Measurements from ENCODE around the gene OBSL1.

OBSL1 gene

DNA sequence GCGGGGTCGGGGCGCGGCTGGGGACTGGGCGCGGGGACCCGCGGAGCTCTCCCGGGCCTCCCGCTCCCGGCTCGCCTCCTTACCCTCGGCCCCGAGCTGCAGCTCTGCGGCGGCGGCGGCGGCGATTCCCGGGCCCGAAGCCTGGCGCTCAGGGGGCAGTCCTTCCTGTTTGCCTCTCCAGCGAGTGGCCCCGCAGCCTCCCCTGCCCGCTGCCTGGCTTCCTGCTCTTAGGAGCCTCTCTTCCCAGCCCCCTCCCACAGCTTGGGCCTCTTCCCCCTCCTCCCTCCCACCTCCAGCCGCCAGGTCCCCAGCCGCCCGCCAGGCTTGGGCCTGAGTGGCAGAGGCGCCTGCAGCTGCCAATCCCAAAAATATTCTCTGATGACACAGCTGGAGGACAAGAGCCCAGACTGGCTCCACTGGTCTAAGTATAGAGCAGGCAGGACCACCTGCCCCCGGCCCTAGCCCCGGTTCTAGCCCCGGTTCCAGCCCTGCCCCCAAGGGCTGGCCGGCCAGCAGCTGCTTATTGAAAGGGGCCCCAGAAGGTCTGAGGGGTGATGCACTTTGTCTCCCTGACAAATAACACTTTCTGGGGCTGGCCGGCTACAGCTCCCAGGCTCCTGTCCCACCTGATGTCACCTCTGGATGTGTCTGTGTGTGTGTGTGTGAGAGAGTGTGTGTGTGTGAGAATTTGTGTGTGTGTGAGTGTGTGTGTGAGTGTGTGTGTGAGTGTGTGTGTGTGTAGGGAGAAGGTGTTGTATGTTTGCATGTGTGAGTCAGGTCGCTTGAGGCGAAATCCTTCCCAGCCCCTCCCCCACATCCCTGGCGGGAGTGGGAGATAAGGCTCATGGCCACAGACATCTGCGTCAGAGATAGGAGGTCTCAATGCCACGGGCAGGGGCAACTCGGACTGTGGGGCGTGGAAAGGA is at the start of gene OBSL1:
OBSL1 (minus strand) TSS at position 229 of the 926 bp plus-strand sequence. CDS start 307 bp downstream, outside the sequence.
- peak; percentile 93 for DNase-seq (ENCODE audit: low spot score)

DNA sequence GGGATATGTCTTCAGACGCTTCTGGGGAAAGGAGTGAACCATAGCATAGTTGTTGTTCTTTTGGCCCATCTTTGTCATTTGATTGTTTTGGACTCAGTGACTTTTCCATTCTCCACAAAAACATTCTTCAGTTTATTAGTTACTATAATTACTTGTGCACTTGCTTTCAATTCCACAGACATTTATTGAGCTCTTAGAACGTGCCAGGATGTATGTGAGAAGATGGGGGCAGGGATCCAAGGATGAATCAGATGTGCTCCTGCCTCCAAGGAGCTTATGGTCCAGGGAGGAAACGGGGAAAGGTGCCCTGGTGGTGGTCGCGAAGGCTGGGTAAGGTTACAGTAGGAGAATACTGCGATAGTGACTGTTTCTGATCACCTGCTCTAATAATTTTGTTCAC is 49.2 kb upstream of the OBSL1 start:
- DNase-seq (ENCODE audit: low spot score): no peak

DNA sequence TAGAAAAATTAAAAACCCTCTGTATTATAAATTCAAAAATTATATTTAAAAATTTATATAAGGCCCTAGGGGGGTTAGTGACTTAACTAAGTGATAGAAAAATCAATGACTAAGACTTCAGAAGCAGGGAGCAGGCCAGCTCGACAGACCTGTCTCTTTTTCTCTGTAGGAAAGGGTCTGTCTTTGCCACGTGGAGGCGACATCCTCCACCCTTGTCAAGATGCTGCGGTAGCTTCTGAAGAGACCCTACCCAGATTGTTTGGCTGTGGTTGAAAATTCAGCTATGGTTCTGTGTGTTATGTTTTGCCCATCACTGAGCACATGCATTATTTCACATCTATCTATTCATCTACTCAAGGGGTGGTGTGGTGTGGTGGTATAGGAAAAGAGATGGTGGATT is 47.9 kb upstream of the OBSL1 start:
- no peak for DNase-seq (ENCODE audit: low spot score)

DNA sequence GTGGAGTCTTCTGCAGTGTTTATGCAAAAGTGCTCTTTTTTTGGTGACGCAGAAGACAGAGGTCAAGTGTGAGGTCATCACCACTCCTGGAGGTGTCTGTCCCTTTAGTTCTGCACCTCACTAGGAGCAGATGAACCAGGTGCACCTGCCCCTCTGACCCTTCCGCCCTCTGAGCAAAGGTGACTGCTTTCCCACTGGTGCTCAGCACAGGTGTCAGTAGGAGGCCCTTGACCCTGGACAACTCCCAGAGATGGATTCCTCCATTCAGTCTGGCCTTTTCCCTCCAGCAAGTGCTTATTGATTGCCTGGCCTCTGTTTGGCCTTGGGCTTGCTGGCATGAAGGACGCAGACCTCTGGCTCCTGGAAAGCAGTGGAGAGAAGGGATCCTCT is 47.4 kb upstream of the OBSL1 start:
- DNase-seq (ENCODE audit: low spot score): no peak

DNA sequence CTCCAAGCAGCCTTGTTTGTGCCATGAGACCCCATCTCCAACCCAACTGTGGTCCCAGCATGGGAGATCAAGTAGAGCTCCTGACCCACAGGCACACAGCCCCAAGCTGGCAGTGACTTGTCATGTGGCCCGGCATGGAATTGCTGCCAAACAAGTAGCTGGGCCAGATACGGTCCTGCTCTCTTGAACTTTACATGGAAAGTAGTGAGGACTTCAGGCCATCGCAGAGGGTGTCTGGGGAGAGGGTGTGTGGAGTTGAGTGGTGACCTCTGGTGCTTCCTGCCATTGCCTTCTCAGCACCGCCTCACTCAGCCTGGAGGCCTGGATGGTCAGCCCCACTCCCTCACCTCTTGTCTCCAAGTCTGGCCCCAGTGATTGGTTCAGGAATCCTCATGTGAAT is 45.2 kb upstream of the OBSL1 start:
- no peak for DNase-seq (ENCODE audit: low spot score)

DNA sequence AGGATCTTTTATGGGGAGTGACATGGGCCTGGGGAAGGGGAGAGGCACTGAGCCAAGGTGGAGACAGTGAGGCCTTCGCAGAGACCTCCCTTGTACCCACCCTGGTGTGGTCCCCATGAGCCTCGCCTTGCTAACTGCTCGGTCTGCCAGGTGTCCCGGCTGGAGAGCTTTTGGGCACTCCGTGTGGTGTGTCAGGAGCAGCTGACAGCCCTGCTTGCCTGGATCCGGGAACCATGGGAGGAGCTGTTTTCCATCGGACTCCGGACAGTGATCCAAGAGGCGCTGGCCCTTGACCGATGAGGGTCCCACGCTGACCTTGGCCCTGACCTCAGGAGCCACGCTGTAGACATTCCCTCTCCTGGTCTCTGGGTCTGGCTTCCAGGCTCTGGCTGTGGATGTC is 44.6 kb upstream of the OBSL1 start:
- DNase-seq (ENCODE audit: low spot score): no peak

DNA sequence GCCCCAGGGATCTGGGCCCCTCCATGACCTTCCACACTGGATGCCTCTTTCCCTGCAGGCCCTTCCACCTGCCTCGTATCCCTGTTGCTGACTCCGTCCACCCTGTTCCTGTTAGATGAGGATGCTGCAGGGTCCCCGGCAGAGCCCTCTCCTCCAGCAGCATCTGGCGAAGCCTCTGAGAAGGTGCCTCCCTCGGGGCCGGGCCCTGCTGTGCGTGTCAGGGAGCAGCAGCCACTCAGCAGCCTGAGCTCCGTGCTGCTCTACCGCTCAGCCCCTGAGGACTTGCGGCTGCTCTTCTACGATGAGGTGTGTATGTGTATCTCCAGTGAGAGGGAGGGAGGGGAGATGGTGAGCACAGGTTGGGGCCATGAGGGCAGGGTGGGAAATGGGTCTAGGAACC is 43.7 kb upstream of the OBSL1 start:
- DNase-seq (ENCODE audit: low spot score): no peak

DNA sequence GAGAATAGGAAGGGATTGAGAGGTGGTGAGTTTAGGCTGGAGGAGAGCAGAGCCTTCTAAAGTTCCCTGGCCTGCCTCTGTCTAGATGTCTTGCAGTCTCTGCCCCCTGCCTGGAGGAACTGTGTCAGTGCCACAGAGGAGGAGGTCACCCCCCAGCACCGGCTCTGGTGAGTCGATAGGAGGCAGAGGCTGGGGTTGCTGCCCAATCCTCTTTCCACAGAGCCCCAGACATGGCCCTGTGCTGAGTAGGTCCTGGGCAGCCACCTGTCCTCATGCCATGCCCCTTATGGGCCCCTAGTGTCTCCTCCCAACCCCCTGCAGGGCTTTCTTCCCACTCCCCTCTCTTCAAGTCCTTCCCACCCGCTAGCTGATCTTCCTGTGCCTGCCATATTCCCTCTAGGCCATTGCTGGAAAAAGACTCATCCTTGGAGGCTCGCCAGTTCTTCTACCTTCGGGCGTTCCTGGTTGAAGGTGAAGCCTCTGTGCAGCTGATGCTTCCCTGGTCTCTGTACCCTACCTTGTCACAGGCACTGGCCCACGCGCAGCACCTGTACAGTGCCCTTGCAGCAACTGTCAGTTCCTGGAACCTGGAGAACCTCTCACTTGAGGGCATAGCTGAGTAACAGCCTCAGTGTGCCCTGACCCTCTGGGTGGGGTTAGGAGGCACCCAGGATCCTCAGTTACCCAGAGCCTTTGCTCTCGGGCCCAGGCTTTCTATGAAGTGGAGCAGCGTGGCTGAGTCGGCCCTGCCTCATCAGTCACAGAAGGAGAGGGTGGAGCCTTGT is 42.9 kb upstream of the OBSL1 start:
- no peak for DNase-seq (ENCODE audit: low spot score)

DNA sequence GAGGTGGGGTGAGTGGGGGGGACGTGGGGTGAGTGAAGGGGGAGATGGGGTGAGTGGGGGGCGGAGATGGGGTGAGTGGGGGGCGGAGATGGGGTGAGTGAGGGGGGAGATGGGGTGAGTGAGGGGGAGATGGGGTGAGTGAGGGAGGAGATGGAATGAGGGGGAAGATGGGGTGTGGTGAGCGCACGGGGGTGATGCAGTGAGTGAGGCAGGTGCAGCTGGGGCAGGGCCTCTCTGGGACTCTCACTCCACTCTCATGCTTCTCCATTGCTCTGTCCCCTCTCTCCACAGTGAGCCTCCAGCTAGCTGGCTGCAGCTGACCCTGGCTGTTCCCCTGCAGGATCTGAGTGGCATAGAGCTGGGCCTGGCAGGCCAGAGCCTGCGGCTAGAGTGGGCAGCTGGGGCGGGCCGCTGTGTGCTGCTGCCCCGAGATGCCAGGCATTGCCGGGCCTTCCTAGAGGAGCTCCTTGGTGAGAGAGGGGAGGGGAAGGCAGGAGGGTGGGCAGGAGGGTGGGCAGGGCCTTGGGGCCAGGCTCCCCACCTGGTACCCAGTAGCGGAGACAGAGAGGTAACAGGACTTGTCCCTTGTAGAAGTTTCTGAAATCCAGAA is 42.2 kb upstream of the OBSL1 start:
- no peak for DNase-seq (ENCODE audit: low spot score)

DNA sequence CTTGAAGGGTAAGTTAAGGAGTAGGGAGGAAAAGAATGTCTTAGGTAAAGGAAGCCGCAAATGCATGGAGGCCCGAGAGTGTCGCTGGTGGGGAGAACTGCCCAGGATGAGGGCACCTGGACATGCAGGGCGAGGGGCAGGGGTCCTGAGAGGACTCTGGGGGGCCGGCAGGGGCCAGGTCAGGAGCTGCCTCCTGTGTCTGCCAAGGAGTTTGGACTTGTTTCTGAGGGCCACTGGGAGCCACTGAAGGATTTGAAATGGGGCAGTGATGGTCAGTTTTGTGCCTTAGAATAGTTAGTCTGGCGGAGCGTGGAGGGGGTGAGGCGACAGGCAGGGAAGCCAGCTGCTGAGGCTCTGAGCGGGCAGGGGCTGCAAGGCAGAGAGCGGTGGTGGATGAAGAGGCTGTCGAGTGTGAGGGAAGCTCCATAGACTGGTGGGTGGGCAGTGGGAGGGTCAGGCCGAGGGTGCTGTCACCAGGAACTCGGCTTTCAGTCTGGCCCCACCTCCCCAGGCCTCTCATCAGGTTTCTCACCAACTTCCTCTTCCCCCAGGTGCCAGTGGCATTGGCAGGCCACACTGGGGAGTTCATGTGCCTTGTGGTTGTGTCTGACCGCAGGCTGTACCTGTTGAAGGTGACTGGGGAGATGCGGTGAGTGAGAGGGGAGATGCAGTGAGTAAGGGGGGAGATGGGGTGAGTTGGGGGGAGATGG is 41.4 kb upstream of the OBSL1 start:
- no peak for DNase-seq (ENCODE audit: low spot score)

DNA sequence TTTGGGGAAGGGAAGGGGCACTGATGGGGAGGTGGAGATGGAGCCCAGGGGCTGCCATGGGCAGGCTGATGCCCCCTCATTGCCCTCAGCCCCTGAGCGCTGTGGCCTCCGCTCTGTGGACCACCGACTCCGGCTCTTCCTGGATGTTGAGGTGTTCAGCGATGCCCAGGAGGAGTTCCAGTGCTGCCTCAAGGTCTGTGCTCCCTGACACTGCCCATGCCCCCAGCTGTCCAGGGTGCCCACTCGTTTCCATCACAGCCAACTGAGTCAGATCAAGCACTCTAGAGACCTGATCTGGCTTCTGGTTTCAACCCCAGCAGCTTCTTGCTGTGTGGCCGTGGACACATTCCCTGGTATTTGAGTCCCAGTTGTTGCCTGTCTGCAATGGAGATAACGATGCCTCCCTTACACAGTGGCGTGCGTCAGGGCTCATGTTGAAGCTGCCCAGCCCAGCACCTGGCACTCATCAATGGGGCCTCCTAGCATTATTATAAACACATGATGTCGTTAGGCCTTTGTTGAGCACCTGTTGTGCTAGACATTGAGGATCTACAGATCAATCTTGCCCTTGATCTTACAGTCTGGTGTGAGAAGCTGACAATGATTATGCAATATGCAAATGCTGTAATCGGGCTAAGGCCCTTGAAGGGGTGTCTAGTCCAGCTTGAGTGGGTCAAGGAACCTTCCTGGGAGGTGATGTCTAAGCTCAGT is 40.7 kb upstream of the OBSL1 start:
- DNase-seq (ENCODE audit: low spot score): no peak

DNA sequence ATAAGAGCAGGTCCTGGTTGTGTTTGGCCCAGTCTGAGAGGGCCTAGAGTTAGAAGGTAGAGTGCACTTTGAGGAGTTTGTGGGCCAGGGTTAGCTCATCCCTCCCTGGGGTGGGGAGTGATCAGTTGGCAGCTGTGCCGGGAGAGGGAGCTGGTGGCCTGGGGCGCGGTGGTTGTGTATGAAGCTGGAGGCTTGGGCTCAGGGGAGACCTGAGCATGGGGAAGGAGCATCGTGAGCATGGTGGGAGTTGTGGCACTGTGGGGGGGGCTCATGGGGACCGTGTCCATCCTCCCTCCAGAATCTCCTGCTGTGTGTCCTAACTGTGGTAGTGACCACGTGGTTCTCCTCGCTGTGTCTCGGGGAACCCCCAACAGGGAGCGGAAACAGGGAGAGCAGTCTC is 40.0 kb upstream of the OBSL1 start:
- DNase-seq (ENCODE audit: low spot score): no peak

DNA sequence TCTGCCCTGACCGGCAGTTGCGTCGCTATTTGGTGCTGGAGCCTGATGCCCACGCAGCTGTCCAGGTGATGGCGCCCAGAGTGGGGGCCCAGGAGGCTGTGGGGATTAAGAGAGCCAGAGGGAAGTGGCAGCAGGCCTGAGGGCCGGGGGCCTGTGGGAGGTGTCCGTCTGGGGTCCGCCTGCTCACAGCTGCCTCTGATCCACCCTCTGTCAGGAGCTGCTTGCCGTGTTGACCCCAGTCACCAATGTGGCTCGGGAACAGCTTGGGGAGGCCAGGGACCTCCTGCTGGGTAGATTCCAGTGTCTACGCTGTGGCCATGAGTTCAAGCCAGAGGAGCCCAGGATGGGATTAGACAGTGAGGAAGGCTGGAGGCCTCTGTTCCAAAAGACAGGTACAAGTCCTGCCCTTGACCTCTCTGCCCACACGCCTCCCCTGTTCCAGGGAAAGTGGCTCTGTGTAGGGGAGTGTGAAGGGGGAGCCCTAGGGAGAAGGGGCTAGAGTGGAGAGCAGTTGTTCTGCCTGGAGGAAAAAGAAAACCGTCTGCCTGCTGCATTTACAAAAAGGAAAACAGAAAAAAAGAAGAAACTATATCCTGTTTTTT is 37.9 kb upstream of the OBSL1 start:
- no peak for DNase-seq (ENCODE audit: low spot score)

DNA sequence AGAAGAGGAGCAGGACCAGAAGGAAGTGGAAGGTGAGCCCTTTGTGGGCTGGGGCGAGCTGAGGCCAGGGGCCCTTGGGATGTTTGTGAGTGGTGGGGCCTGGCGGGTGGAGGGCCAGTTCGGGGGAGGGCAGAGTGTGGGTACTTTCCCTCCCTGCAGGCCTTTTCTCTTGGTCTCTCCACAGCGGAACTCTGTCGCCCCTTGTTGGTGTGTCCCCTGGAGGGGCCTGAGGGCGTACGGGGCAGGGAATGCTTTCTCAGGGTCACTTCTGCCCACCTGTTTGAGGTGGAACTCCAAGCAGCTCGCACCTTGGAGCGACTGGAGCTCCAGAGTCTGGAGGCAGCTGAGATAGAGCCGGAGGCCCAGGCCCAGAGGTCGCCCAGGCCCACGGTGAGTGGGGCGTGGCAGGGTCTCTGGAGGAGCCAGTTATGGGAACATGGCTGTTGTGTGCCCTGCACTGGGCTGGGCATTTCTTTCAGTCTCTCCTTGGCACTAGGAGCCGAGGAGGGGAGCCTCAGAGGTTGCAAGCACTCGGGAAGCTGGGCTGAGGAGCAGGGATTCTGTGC is 37.1 kb upstream of the OBSL1 start:
- no peak for DNase-seq (ENCODE audit: low spot score)

DNA sequence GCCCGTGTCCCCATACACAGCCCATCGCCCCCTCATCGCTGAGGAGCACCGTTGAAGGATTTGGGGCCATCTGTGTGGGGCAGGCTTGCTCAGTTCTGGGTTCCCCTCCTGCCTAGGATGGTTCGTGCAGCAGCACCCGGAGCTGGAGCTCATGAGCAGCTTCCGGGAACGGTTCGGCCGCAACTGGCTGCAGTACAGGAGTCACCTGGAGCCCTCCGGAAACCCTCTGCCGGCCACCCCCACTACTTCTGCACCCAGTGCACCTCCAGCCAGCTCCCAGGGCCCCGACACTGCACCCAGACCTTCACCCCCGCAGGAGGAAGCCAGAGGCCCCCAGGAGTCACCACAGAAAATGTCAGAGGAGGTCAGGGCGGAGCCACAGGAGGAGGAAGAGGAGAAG is 36.6 kb upstream of the OBSL1 start:
- no peak for DNase-seq (ENCODE audit: low spot score)

DNA sequence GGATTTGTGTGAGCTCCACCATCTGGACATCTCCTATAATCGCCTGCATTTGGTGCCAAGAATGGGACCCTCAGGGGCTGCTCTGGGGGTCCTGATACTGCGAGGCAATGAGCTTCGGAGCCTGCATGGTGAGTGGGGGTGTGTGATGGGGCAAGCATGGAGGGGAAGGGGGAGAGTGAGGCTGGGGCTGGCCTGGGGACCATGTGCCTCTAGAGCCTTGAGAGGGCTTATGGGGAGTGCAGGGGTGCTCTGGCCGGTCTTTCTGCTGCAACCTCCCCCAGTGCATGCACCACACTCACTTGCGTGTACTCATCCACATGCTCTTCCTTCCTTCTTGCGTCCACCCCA is 34.2 kb upstream of the OBSL1 start:
- DNase-seq (ENCODE audit: low spot score): no peak

DNA sequence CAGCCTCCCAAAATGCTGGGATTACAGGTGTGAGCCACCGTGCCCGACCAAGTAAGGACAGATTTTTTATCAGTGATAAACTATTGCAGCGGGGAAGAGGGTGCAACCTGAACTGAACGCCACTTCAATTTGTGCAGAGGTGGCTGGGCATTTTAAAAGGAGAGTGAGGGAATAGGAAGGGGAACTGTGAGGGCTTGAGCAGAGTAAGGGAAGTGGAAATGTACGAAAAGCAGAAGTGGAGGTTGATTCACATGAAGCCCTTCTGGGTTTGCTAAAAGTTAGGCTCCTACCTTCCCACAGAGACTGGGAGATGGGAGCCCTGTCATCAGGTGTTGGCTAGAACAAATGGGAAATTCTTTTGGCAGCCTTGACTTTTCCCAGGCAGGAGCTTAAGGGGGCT is 32.4 kb upstream of the OBSL1 start:
- DNase-seq (ENCODE audit: low spot score): no peak

DNA sequence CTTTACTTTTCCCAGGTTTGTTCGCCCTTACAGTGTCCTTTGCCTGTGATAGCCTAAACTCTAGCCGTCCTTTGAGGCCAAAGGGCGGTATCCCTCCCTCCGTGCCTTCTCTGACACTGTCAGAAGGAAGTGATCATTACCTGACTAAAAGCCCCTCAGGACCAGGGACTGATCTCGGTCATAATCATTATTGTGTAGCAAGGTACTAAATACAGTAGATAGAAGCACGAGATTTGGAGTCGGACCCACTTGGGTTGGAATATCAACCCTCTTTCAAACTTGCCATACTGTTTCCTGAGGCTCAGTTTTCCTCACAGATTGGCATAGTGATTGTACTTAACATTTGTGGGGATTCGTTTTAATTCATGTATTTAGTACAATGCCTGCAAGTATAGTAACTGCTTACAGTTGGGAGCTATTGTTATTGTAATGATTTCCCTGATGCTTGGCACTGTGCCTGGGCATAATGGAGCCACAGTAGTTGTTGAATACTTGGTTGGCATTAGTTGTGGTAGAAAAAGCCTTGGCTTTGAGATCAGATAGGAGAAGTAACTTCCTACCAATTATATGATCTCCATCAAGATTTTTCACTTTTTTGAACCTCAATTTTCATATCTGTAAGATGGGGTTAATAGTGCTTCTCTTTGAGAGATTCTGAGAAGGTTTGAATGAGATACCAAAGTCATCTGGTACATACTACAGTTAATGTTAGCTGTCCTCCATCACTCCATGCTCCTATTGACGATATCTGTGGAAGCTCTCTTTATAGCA is 27.2 kb upstream of the OBSL1 start:
- DNase-seq (ENCODE audit: low spot score): no peak

DNA sequence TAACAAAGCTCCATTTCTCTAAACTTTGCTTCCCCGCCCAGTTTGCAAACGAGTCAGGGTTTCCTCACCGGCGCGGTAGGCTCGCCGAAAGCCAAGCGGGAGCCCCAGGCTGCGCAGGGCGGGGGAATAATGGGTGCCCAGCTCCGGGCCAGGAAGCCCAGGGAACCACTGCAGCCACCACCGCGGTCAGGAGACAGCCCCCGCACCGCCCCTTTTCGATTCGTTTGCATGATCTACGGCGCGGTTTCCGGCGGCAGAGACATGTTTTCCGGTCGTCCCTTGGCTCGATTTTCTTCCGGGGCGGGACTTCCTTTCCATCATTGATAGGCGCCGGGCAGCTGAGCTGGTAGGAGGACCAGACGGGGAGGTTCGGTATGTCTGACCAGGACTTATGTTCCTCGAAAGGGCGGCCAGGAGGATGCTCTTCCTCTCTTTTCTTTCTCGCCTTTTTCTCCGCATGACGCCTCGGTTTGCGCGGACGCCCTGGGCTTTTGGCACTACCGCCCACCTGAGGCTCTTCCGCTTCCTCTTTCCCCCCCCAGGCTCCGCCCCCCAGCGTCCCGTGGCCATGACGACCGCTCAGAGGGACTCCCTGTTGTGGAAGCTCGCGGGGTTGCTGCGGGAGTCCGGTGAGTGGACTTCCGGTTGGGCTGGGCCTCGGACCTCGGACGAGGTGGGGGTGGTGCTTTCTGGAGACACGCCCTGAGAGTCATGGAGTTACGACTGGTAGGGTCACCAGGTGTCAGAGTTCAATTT is 26.4 kb upstream of the OBSL1 start, which contains the start of gene STK11IP:
STK11IP (plus strand) TSS at position 306 of the 756 bp plus-strand sequence; CDS start at position 569, 263 bp downstream.
- DNase-seq (ENCODE audit: low spot score): peak; percentile 97
